T-helper 17 cell (primary cell): ENCODE data around the gene PLA2G4D. TPM values are rescaled to one million over a fixed set of nuclear protein-coding genes. Genes with fewer than 3 reads are reported as not detected.
"Not testable (repeated sequence)": the region's sequence is repeated elsewhere in the genome, so short reads cannot be mapped to it uniquely, and the experiment has no call there.

Experiments
- ATAC-seq: fragments of 150-1000 bp; cut with Tn5 transposase; 2 replicates; pipeline ENCODE4 v1.10.0; 2021; ENCODE audit warnings: mild to moderate bottlenecking, moderate library complexity
- DNase-seq, 3 donors: peaks; one replicate each; pipeline versions ENCODE4 v3.0.0 to v3.0.0-alpha.2; 2020 to 2021
- H3K9me3 ChIP-seq: one replicate; pipeline ENCODE4 v1.7.0; 2013; ENCODE audit warnings: low read length, mild to moderate bottlenecking; ENCODE audit not compliant: control insufficient read depth, poor library complexity, severe bottlenecking
- H3K27ac Mint-ChIP-seq: one replicate; pipeline ENCODE4 v1.8.0; 2022; ENCODE audit warnings: mild to moderate bottlenecking, moderate library complexity, mixed read lengths
- H3K27me3 Mint-ChIP-seq: one replicate; pipeline ENCODE4 v1.8.0; 2022; ENCODE audit warnings: mixed read lengths
- H3K36me3 Mint-ChIP-seq: one replicate; pipeline ENCODE4 v1.8.0; 2022; ENCODE audit warnings: low read depth, mixed read lengths
- H3K4me1 Mint-ChIP-seq: one replicate; pipeline ENCODE4 v1.8.0; 2022; ENCODE audit warnings: mild to moderate bottlenecking, mixed read lengths
- H3K4me3 Mint-ChIP-seq: one replicate; pipeline ENCODE4 v1.8.0; 2022; ENCODE audit warnings: mild to moderate bottlenecking, moderate library complexity, mixed read lengths
- total RNA-seq, 4 donors: library from RNA in 2 of 4; stranded (reverse) in 2 of 4; gene quantifications; one replicate each; pipeline ENCODE4 v1.2.3 and lab custom pipeline; 2022 to 2026

Gene PLA2G4D
- total RNA-seq, 2 donors from 2014 or later = not detected

DNA sequence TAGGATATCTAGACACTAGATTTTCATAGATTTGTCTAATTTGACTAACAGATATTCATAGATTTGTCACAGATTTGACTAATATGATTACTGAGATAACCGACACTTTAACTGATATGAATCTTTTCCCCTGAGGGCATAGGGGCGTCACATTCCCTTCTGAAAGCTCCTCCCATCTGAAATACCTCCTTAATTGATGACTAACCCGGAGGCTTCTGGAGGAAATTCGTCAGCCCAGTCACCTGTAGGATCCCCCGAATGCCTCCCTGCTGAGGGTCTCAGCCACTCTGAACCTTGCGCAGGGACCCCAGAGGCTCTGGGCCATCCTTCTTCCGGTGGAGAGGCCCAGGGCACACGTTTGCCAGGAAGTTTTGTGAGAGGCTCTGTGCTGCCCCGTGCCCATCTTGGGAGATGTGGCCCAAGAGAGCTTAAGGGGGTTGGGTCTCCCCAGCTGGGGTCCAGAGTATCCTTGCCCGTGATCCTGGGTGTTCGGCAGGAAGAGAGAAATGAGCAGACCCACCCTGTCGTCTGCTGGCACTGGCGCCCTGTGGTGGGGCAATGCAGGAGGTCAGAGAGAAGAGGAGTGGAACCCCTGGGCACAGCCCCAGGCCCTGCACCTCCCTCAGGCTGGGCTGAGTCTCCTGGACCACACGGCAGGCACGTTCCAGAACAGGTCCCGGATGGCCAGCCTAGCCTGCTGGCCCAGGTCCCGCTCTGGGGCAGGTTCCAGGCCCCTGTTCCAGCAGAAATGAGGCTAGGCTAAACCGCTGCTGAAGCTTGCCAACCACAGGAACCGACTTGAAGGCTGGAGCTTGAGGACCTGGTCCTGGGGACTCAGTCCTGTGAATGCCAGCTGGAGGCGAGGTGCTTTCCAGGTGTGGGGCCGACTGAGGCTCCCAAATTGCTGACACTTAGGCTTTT lies 1.7 kb downstream of the PLA2G4D start:
- ATAC-seq (no peak), DNase-seq (no peak)
- H3K36me3 Mint-ChIP-seq = no peaks in the 10 kb centered on the region

DNA sequence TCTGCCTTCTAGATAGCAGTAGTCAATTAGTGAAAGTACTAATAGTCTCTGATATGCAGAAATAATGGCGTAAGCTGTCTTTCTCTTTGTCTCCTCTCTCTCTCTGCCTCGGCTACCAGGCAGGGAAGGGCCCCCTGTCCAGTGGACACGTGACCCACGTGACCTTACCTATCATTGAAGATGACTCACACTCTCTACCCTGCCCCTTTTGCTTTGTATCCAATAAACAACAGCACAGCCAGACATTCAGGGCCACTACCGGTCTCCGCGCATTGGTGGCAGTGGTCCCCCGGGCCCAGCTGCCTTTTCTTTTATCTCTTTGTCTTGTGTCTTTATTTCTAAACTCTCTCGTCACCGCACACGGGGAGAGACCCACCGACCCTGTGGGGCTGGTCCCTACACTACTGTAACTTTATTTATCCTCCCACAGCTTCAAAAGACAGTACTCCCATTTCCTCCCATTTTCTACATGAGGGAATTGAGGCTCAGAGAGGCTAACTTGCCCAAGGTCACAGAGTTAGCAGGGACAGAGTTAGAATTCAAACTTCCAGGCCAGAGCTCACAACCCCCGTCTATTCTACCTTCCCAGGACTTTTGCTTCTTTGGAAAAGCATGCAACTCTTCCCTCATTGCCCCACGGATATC lies 2.5 kb downstream of the PLA2G4D start:
- ATAC-seq, H3K4me1 Mint-ChIP-seq, DNase-seq, H3K4me3 Mint-ChIP-seq, H3K36me3 Mint-ChIP-seq, H3K9me3 ChIP-seq: not testable (repeated sequence)
- Mint-ChIP-seq H3K27ac (peak overlapping the region; percentile 54), H3K27me3 (peaks cover 48% of the 10 kb centered on the region)

More for the DNA sequence above, 1.7 kb downstream of the PLA2G4D start:
- H3K9me3 ChIP-seq = no peaks in the 10 kb centered on the region
- peaks cover 6% of the 10 kb centered on the region for H3K4me1 Mint-ChIP-seq
- H3K27ac Mint-ChIP-seq = peak overlapping the region; percentile 54
- no peak overlapping the region for H3K4me3 Mint-ChIP-seq
- peaks cover 48% of the 10 kb centered on the region for H3K27me3 Mint-ChIP-seq

DNA sequence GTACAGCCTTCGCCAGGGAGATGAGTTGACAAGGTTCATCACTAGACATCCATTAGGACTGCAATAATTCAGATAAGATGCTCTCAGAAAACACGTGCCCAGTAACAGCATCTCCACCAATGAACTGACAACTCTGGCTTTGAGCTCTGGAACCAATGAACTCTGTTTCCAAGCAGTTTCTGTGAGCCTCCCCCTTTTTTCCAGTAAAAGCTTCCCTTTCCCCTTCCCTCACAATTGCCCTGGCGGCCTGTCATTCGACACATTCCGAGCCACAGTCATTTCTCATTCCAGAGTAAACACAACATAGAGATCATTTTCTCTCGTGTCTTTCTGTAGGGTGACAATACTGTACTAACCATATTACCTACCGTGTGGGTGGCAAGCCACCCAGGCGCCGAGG lies 3.6 kb downstream of the PLA2G4D start:
- DNase-seq = no peak
- H3K27ac Mint-ChIP-seq = no peak overlapping the region
- H3K27me3 Mint-ChIP-seq = peaks cover 47% of the 10 kb centered on the region
- no peak overlapping the region for H3K4me3 Mint-ChIP-seq
- H3K9me3 ChIP-seq = no peaks in the 10 kb centered on the region
- H3K36me3 Mint-ChIP-seq = no peaks in the 10 kb centered on the region
- ATAC-seq = no peak
- peaks cover 9% of the 10 kb centered on the region for H3K4me1 Mint-ChIP-seq

DNA sequence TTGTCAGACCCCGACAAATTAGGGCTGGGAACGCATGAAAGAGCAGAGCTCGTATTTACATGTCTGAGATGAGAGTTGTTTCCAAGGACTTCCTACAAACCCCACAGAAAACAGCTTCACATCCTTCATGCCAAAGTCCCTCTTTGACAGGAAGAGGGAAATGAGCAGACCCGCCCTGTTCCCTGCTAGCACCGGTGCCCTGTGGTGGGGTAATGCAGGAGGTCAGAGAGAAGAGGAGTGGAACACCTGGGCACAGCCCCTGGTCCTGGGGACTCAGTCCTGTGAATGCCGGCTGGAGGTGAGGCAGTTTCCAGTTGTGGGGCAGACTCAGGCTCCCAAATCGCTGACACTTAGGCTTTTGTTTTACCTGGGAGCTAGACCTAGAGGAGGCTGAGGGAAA lies 4.0 kb downstream of the PLA2G4D start:
- no peaks in the 10 kb centered on the region for H3K9me3 ChIP-seq
- H3K4me1 Mint-ChIP-seq = peaks cover 9% of the 10 kb centered on the region
- no peak overlapping the region for H3K4me3 Mint-ChIP-seq
- DNase-seq (no peak), ATAC-seq (no peak)
- no peaks in the 10 kb centered on the region for H3K36me3 Mint-ChIP-seq
- H3K27me3 Mint-ChIP-seq = peaks cover 47% of the 10 kb centered on the region
- no peak overlapping the region for H3K27ac Mint-ChIP-seq

DNA sequence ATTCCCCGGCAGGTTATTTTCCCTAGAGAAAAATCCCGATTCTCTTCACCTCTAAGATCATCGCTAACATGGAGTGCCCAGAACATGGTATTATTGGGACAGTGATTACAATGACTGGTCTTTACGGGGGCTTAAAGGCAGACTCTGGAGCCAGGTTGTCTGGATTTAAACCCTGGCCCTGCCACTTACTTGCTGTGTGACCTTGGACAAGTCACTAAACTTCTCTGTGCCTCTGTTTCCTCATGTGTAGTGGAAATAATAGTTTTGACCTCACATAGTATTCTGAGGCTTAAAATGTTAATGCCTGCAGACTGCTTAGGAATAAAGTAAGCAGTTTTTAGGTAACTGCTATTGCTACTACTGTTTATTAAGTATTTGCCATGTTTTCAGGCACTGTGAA lies 4.4 kb downstream of the PLA2G4D start:
- ATAC-seq (no peak), DNase-seq (no peak)
- Mint-ChIP-seq H3K27ac (no peak overlapping the region), H3K4me3 (no peak overlapping the region), H3K36me3 (no peaks in the 10 kb centered on the region), H3K27me3 (peaks cover 47% of the 10 kb centered on the region), H3K4me1 (peaks cover 9% of the 10 kb centered on the region)
- no peaks in the 10 kb centered on the region for H3K9me3 ChIP-seq

DNA sequence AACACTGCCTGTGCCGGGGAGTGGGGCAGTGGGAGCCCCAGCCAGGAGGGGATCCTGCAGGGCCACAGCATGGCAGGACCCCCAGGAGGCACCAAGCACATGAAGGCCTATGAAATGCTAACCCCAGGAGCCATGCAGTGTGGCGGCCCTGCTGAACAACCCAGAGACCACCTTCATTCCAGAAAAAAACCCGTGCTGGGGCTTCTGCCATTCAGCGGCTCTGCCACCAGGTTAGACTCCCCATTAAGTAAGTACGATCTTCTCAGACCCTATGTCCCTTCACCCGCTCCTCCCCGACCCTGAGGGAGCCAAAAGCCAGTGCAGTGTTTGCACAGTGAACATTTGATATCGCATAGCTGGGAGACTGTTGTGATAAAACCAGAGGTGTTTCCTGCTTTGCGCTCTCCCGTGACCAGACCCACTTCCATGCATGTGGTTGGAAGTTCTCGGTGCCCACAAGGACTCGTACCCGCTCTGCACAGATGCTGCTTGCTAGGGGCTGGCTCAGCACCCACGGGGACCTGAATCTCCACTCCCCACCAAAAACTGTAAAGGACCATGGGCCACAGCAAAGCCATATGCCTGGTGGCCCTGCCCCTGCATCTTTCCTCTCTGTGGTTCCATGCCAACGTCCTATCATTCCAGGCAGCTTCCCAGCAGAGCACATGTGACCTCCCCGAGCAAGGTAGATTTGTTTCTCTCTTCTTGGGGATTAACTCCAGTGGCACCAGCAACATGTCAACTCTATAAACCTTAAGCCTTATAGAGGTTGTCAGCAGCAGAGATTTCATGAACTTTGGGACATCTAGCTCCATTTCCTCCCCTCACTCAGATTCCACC lies 5.3 kb downstream of the PLA2G4D start:
- peaks cover 16% of the 10 kb centered on the region for H3K4me1 Mint-ChIP-seq
- ATAC-seq (no peak), DNase-seq (no peak)
- peaks cover 53% of the 10 kb centered on the region for H3K27me3 Mint-ChIP-seq
- no peak overlapping the region for H3K4me3 Mint-ChIP-seq
- no peaks in the 10 kb centered on the region for H3K9me3 ChIP-seq
- H3K36me3 Mint-ChIP-seq = no peaks in the 10 kb centered on the region
- H3K27ac Mint-ChIP-seq = no peak overlapping the region

DNA sequence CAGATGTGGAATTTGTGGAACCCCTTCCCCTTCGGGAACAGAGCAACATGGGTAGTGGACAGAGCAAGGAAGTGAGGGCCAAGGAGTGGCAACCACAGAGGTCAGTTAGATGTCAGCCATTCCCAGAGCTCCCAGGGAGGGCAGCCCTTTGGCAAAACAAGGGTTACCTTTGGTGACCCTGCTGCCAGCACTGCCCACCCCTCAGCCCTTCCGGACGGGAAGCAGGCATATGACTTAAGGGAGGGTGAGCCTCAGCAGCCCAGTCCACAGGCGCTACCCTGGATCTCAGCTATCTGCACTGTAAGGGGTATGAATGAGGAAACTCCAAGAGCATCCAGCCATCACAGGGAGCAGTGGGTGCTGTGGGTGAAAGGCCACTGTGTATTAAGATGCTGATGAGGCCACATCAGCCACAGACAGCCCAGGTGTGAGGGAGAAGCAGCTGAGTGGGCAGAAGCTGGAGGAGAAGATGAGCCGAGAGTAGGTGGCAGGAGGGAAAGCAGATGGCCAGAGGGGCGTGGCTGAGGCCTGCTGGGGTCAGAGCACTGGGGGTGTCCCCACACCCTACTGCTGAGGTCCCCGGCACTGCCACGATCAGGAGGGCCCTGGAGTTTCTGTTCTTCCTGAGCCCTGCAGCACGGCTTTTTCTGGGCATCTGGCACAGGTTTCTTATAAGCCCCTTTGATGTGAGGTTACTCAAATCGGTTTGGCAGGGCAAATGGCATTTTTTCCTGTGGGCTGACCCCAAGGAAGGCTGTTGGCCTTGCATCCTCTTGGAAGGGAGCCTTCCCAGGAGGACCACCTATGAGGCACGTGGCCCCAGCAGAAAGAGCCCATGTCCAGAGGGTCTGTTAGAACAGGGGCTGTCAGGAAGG lies 6.2 kb downstream of the PLA2G4D start:
- H3K27me3 Mint-ChIP-seq = peaks cover 58% of the 10 kb centered on the region
- ATAC-seq (no peak), DNase-seq (no peak)
- no peak overlapping the region for H3K27ac Mint-ChIP-seq
- H3K4me3 Mint-ChIP-seq = no peak overlapping the region
- H3K4me1 Mint-ChIP-seq = peaks cover 16% of the 10 kb centered on the region
- no peaks in the 10 kb centered on the region for H3K9me3 ChIP-seq
- no peaks in the 10 kb centered on the region for H3K36me3 Mint-ChIP-seq

DNA sequence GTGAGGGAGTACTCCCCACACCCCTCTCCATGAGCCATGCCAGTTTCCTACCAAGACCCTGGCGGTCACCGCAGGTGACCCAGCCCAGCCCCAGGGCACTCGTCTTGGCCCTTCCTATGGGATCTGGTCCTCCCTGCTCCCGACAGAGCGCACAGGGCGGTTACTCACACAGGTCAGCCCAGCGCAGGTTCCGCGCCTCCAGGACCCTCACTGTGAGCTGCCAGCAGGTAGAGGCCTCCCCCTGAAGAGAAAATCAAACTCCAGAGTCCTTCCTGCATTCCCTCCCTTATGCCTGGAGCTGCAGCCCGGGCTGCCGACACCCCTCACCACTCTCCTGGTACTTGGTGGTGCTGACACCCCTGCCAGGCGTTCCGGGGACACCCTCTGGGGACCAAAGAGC lies 6.9 kb downstream of the PLA2G4D start:
- Mint-ChIP-seq H3K27ac (no peak overlapping the region), H3K4me3 (no peak overlapping the region), H3K4me1 (peaks cover 17% of the 10 kb centered on the region), H3K27me3 (peaks cover 55% of the 10 kb centered on the region), H3K36me3 (no peaks in the 10 kb centered on the region)
- ATAC-seq = no peak
- DNase-seq = no peak
- H3K9me3 ChIP-seq = no peaks in the 10 kb centered on the region

DNA sequence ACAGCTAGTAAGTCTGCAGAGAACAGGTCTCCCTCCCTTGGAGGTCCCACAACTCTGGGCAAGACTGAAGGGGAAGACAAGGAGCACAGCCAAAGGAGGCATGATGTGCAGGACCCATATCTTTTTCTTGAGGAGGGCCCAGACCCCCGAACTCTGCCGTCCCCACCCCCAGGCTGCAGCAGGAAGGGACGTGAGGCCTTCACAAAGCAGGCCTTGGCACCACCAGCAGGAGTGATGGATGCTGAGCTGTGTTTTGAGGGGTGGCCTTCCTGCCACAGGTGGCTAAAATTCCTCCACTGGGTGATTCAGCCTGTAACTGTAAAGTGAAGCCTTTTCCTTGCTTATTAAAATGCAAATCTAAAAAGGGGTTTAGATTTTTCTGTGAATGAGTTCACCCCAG lies 8.6 kb downstream of the PLA2G4D start:
- no peak overlapping the region for H3K4me3 Mint-ChIP-seq
- DNase-seq = no peak
- H3K27me3 Mint-ChIP-seq = peaks cover 49% of the 10 kb centered on the region
- H3K4me1 Mint-ChIP-seq = peaks cover 14% of the 10 kb centered on the region
- no peaks in the 10 kb centered on the region for H3K36me3 Mint-ChIP-seq
- no peaks in the 10 kb centered on the region for H3K9me3 ChIP-seq
- no peak for ATAC-seq
- H3K27ac Mint-ChIP-seq = no peak overlapping the region

DNA sequence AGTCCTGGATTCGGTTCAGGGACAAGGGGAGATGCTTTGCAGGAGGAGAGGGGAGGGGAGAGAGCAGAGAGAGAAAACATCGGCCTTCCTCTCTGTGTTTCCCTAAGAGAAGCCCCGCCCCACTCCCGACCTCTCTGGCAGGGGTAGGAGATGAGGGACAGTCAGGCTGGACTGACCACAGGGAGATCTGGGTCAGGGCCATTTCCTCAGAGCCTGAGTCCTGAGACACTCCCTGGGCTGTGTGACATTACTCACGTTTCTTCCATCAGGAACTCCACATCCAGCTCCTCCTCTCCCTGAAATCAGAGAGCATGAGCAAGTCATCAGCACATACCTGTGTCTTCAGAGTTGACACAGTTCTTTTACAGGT lies 9.1 kb downstream of the PLA2G4D start:
- Mint-ChIP-seq H3K36me3 (no peaks in the 10 kb centered on the region), H3K27me3 (peaks cover 48% of the 10 kb centered on the region), H3K4me3 (no peak overlapping the region), H3K4me1 (peaks cover 14% of the 10 kb centered on the region), H3K27ac (peak overlapping the region; percentile 69)
- no peaks in the 10 kb centered on the region for H3K9me3 ChIP-seq
- DNase-seq (no peak), ATAC-seq (no peak)

DNA sequence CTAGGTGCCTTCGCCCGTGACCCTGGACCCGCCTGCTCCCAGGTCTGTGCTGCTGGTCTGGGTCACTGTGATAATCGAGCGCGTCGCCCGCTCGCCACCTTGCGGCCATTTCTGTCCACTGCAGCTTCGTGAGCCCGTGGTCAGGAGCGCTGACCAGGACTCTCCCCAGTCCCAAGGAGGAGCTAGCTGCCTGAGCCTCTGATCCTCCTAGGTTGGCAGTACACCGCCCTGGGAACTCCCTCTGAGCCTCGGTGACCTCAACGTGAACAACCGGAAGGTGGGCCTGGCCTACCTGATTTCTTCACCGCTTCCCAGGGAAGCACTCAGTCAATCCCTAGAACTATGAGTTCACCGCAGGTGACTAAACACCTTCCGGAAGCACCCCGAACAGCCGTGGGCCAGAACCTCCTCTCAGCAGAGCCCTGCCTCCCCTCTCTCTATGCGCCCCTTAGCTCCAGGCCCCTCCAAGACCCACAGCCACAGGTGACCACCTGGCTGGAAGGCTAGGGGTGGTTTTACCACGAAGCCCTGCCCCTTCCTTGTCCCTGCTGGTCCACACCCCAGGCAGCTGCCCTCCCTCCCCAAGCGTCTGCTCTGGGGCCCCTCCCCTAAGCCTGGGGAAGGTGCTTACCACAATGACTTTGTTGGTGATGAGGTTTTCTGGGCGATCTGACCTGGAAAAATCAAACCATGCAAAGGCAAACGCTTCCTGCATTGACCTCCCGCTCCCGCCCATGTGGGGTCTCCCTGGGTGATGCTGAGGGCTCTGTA lies 9.7 kb downstream of the PLA2G4D start:
- H3K27ac Mint-ChIP-seq = peak overlapping the region; percentile 69
- no peaks in the 10 kb centered on the region for H3K36me3 Mint-ChIP-seq

DNA sequence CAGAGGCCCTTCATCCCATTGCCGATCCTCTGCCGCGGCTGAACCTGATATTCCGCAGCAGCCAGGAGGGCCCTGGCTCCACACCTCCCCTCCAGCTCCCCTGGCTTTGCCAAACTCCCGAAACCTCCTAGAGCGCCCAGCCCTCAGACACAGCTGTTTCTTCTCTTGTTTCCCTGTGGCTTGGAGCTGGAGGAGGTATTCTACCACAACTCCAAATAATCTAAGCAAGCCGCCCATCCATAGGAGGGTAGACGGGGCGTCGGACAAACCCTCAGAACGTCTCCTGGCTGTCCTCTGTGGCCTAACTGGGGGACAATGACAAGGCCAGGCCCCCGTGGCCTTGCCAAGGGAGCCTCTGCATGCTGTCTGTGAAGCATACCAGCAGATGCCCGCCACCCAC lies 10.4 kb downstream of the PLA2G4D start:
- peak overlapping the region; percentile 28 for H3K4me3 Mint-ChIP-seq
- H3K9me3 ChIP-seq = no peaks in the 10 kb centered on the region
- H3K36me3 Mint-ChIP-seq = no peaks in the 10 kb centered on the region
- peaks cover 14% of the 10 kb centered on the region for H3K4me1 Mint-ChIP-seq
- ATAC-seq (no peak), DNase-seq (no peak)
- H3K27me3 Mint-ChIP-seq = peaks cover 39% of the 10 kb centered on the region
- H3K27ac Mint-ChIP-seq = peak overlapping the region; percentile 69

More for the DNA sequence above, 9.7 kb downstream of the PLA2G4D start:
- H3K9me3 ChIP-seq = no peaks in the 10 kb centered on the region
- ATAC-seq = peak; percentile 73
- Mint-ChIP-seq H3K4me1 (peaks cover 14% of the 10 kb centered on the region), H3K4me3 (peak overlapping the region; percentile 36), H3K27me3 (peaks cover 45% of the 10 kb centered on the region)
- peak; percentile 16 to 31 (median 24) for DNase-seq
